GM12878 (cell line): ENCODE measurements around the gene GPR152. TPM values are rescaled to one million over a fixed set of nuclear protein-coding genes. Genes with fewer than 3 reads are reported as not detected.

Experiments used
- ATAC-seq: fragments of 200-7000 bp; cut with Tn5 transposase; 3 replicates; pipeline ENCODE4 v1.9.1; 2020; ENCODE audit warnings: mild to moderate bottlenecking, moderate library complexity
- BruUV-seq: library from RNA; stranded (reverse); fragments of 400-500 nt; replicated peaks from 2 replicates; lab custom pipeline; 2021; lab: Mats Ljungman, UMichigan
- CTCF ChIA-PET: fragments of 300-600 bp; sonication (Branson Sonifier 250); formaldehyde crosslinking; extraction: SDS; loops from one replicate; lab custom pipeline; 2021; ENCODE audit warnings: inconsistent platforms; lab: Yijun Ruan, JAX
- POLR2A ChIA-PET: fragments of 350-600 bp; formaldehyde crosslinking; extraction: SDS; loops from one replicate; lab custom pipeline; 2021; ENCODE audit warnings: inconsistent platforms; lab: Charles Lee
- RAD21 ChIA-PET: fragments of 300-600 bp; sonication (Branson Sonifier 250); formaldehyde crosslinking; loops from one replicate; lab custom pipeline; 2023; ENCODE audit warnings: antibody characterized with exemption; ENCODE audit not compliant: unreplicated experiment; lab: Charles Lee
- SMC1A ChIA-PET: fragments of 300-600 bp; sonication (Branson Sonifier 250); formaldehyde crosslinking; loops from one replicate; lab custom pipeline; 2023; ENCODE audit not compliant: unreplicated experiment, uncharacterized antibody; lab: Charles Lee
- DNase-seq: peaks from one replicate; pipeline ENCODE4 v3.0.0-alpha.2; 2011; ENCODE audit warnings: low read depth, low spot score
- FAIRE-seq: peaks from 3 replicates; lab custom pipeline; 2011; peaks lifted over from hg19 to GRCh38; lab: Jason Lieb, UNC
- H2AFZ ChIP-seq: 2 replicates; pipeline ENCODE4 v1.6.0; 2011; ENCODE audit warnings: low read depth, low read length, control low read depth; ENCODE audit not compliant: control insufficient read depth
- H3K27ac ChIP-seq: 2 replicates; pipeline ENCODE4 v1.5.1; 2011; ENCODE audit warnings: control low read depth; ENCODE audit not compliant: control insufficient read depth, insufficient read depth
- H3K27me3 ChIP-seq, 2 experiments: replicated peaks in 1 of 2; 2 replicates each; pipeline versions ENCODE4 v1.6.0 to v1.6.1; 2011; ENCODE audit warnings: low read length in 1 of 2; ENCODE audit not compliant: control insufficient read depth in 2 of 2, insufficient read depth in 2 of 2
- H3K36me3 ChIP-seq, 2 experiments: 2 replicates each; pipeline ENCODE4 v1.5.1; 2011; ENCODE audit warnings: low read length in 1 of 2; ENCODE audit not compliant: control insufficient read depth in 2 of 2, insufficient read depth in 2 of 2
- H3K4me1 ChIP-seq: 2 replicates; pipeline ENCODE4 v1.6.1; 2011; ENCODE audit warnings: mild to moderate bottlenecking, low read length, moderate library complexity, mixed read lengths; ENCODE audit not compliant: control insufficient read depth, insufficient read depth
- H3K4me2 ChIP-seq: 2 replicates; pipeline ENCODE4 v1.6.0; 2011; ENCODE audit warnings: control low read depth; ENCODE audit not compliant: control insufficient read depth, insufficient read depth
- H3K4me3 ChIP-seq: fragments of 200-600 bp; sonication (generic); 2 replicates; pipeline ENCODE4 v1.5.1; 2016
- H3K79me2 ChIP-seq: 2 replicates; pipeline ENCODE4 v1.6.0; 2011; ENCODE audit warnings: low read length; ENCODE audit not compliant: control insufficient read depth, insufficient read depth
- H3K9ac ChIP-seq: 2 replicates; pipeline ENCODE4 v1.8.0; 2011; ENCODE audit warnings: low read length, control low read depth, mixed read lengths; ENCODE audit not compliant: control insufficient read depth, insufficient read depth
- H3K9me3 ChIP-seq: replicated peaks from 3 replicates; pipeline ENCODE4 v1.5.1; 2011; ENCODE audit warnings: mild to moderate bottlenecking, low read length; ENCODE audit not compliant: control insufficient read depth, insufficient read depth
- H4K20me1 ChIP-seq: 2 replicates; pipeline ENCODE4 v1.6.0; 2011; ENCODE audit not compliant: control insufficient read depth, insufficient read depth
- ATF7 ChIP-seq: fragments of 450-650 bp; IDR thresholded peaks from 2 replicates; pipeline ENCODE4 v1.6.1; 2016; ENCODE audit warnings: low read depth, mild to moderate bottlenecking
- BRCA1 ChIP-seq: IDR thresholded peaks from 2 replicates; pipeline ENCODE4 v1.6.1; 2011; ENCODE audit warnings: low read depth, low read length, improper control_type of control experiment
- CBFB ChIP-seq: IDR thresholded peaks from 2 replicates; pipeline ENCODE4 v1.6.1; 2016; ENCODE audit warnings: antibody characterized with exemption, low read depth
- HCFC1 ChIP-seq: fragments of 150-350 bp; IDR thresholded peaks from 2 replicates; pipeline ENCODE4 v1.6.1; 2014; ENCODE audit warnings: low read length
- HDAC6 ChIP-seq: fragments of 200-600 bp; sonication (generic); IDR thresholded peaks from one replicate; pipeline ENCODE4 v1.8.0; 2017; ENCODE audit warnings: antibody characterized with exemption; ENCODE audit not compliant: unreplicated experiment
- MAX ChIP-seq: IDR thresholded peaks from 2 replicates; pipeline ENCODE4 v1.6.1; 2012; ENCODE audit warnings: low read depth, low read length, improper control_type of control experiment
- NBN ChIP-seq: fragments of 450-650 bp; IDR thresholded peaks from 2 replicates; pipeline ENCODE4 v1.6.1; 2016
- NR2C1 ChIP-seq: fragments of 450-650 bp; IDR thresholded peaks from 2 replicates; pipeline ENCODE4 v1.6.1; 2017; ENCODE audit warnings: antibody characterized with exemption, mild to moderate bottlenecking, moderate library complexity
- ZBTB4 ChIP-seq: fragments of 450-650 bp; formaldehyde crosslinking; IDR thresholded peaks from 2 replicates; pipeline ENCODE4 v1.4.0; 2022; ENCODE audit warnings: mild to moderate bottlenecking, moderate library complexity
- WGBS: methylation state at CpG from one replicate; pipeline ENCODE4 v1.1.6; 2016; ENCODE audit warnings: low lambda C conversion rate; ENCODE audit not compliant: insufficient replicate concordance, insufficient coverage; ENCODE audit errors: missing lambda C conversion rate; 5-methylcytosine and 5-hydroxymethylcytosine counted together
- in situ Hi-C: fragments of 300-500 bp; cut with MboI; formaldehyde crosslinking; loops from 9 replicates; pipeline ENCODE4 v1.14.3; 2018; ENCODE audit warnings: mixed read lengths
- intact Hi-C: fragments of 100-400 bp; cut with micrococcal nuclease; formaldehyde crosslinking; loops from one replicate; pipeline ENCODE4 v1.14.2; 2022; ENCODE audit not compliant: unreplicated experiment
- polyA plus RNA-seq, 11 experiments: library from polyadenylated mRNA; depleted of rRNA in 4 of 11; unstranded in 6 of 11; stranded (reverse) in 5 of 11; fragments of >200 nt; fragmentation: Nextera tagmentation in 4 of 11; fragmentation: Illumina TruSeq in 1 of 11; extraction: Ambion mirVana in 4 of 11; extraction: Trizol in 1 of 11; gene quantifications; 1 replicate in 1 of 11; 2 replicates in 10 of 11; pipeline versions ENCODE4 v1.2.1 to v1.2.3, GENCODE V29; 2011 to 2016; ENCODE audit warnings: inconsistent platforms in 2 of 11, missing spikeins in 2 of 11, low read depth in 1 of 11
- total RNA-seq, 4 experiments: library from RNA; depleted of rRNA in 3 of 4; stranded (reverse); fragments of >200 nt in 3 of 4; fragmentation: Illumina TruSeq in 1 of 4; extraction: Trizol in 1 of 4; gene quantifications; 2 replicates each; pipeline versions ENCODE4 v1.2.1 to v1.2.3, GENCODE V29; 2013 to 2021
- TF ChIP-seq, protein P1 (sequence below): fragments of 450-650 bp; IDR thresholded peaks from 2 replicates; pipeline ENCODE4 v1.6.1; 2017; ENCODE audit warnings: mild to moderate bottlenecking
- TF ChIP-seq, protein P2 (sequence below): fragments of 450-650 bp; IDR thresholded peaks from 2 replicates; pipeline ENCODE4 v1.6.1; 2017; ENCODE audit warnings: mild to moderate bottlenecking, moderate library complexity

Gene GPR152
- total and polyA plus RNA-seq, 10 of the 15 experiments (the other 5 are each of a cell fraction or from before 2014, with no cell fraction given), result not detected

GRCh38 chr11:67428052-67429001, 24.2 kb downstream of the GPR152 start, which contains the start of gene RPS6KB2:
Gene RPS6KB2, plus strand, starts transcription at chr11:67428494. Its CDS starts 52 bp downstream, at chr11:67428546.
- Histone ChIP-seq H3K4me2 (peak within 1 kb of the TSS; percentile 81), H3K27ac (peak within 1 kb of the TSS; percentile 69), H3K27me3 (no peaks in the 10 kb centered on the region), H3K79me2 (peaks cover 18% of the 10 kb centered on the region), H4K20me1 (no peaks in the 10 kb centered on the region), H3K4me1 (no peaks in the 10 kb centered on the region; the same call in 1 of the 2 replicates), H3K4me3 (peak within 1 kb of the TSS; percentile 100), H3K9me3 (no peaks in the 10 kb centered on the region), H3K9ac (peak within 1 kb of the TSS; percentile 93), H3K36me3 (peaks cover 0 to 2% of the 10 kb centered on the region in 2 experiments; a peak in 3 of 4 replicates), H2AFZ (peak within 1 kb of the TSS; percentile 98)
- RAD21 ChIA-PET, result interaction anchor here (0.8 to 2.1 kb wide), 10 partner anchors 9 to 83 kb away, joined by 3 to 8 read pairs (median 4); partner anchors contain the start of genes CORO1B, PITPNM1, PTPRCAP and TBC1D10C
- intact Hi-C loops (no loop called here), in situ Hi-C loops (no loop called here)
- ATAC-seq, result peak; percentile 85
- CTCF ChIA-PET, result interaction anchor here (1.0 to 1.7 kb wide), 6 partner anchors 8 to 200 kb away, joined by 3 to 4 read pairs (median 3); partner anchors contain the start of genes PPP1CA and PTPRCAP
- FAIRE-seq, result peak; percentile 100
- SMC1A ChIA-PET, result interaction anchor here (1.0 to 2.3 kb wide), 4 partner anchors 10 to 29 kb away, joined by 3 to 10 read pairs (median 8); partner anchors contain the start of genes PPP1CA, PTPRCAP and TBC1D10C
- BruUV-seq, result no TSS peak
- 1% methylated on average over 68 of the region's 68 CpGs for WGBS
- DNase-seq, result peak; percentile 95
- POLR2A ChIA-PET, result interaction anchor here (0.6 to 4.4 kb wide), 17 partner anchors 10 to 75 kb away, joined by 3 to 28 read pairs (median 4); partner anchors contain the start of genes AIP, PPP1CA, PTPRCAP and TBC1D10C
- TF ChIP-seq, protein P1, sequence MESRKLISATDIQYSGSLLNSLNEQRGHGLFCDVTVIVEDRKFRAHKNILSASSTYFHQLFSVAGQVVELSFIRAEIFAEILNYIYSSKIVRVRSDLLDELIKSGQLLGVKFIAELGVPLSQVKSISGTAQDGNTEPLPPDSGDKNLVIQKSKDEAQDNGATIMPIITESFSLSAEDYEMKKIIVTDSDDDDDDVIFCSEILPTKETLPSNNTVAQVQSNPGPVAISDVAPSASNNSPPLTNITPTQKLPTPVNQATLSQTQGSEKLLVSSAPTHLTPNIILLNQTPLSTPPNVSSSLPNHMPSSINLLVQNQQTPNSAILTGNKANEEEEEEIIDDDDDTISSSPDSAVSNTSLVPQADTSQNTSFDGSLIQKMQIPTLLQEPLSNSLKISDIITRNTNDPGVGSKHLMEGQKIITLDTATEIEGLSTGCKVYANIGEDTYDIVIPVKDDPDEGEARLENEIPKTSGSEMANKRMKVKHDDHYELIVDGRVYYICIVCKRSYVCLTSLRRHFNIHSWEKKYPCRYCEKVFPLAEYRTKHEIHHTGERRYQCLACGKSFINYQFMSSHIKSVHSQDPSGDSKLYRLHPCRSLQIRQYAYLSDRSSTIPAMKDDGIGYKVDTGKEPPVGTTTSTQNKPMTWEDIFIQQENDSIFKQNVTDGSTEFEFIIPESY, result 0 out of 2 replicates have a peak, but pooled peaks have one; percentile 18
- TF ChIP-seq NBN, result peak; percentile 99
- no peak for TF ChIP-seq ZBTB4 (CRISPR knock-in tag)
- TF ChIP-seq BRCA1, result 0 out of 2 replicates have a peak, but pooled peaks have one; percentile 26
- TF ChIP-seq MAX, result peak; percentile 72
- TF ChIP-seq HDAC6, result no peak
- TF ChIP-seq CBFB, result no peak
- TF ChIP-seq ATF7, result peak; percentile 55; the same call in 1 of the 2 replicates
- peak; percentile 97 for TF ChIP-seq HCFC1
- TF ChIP-seq NR2C1, result peak; percentile 70
- TF ChIP-seq, protein P2, sequence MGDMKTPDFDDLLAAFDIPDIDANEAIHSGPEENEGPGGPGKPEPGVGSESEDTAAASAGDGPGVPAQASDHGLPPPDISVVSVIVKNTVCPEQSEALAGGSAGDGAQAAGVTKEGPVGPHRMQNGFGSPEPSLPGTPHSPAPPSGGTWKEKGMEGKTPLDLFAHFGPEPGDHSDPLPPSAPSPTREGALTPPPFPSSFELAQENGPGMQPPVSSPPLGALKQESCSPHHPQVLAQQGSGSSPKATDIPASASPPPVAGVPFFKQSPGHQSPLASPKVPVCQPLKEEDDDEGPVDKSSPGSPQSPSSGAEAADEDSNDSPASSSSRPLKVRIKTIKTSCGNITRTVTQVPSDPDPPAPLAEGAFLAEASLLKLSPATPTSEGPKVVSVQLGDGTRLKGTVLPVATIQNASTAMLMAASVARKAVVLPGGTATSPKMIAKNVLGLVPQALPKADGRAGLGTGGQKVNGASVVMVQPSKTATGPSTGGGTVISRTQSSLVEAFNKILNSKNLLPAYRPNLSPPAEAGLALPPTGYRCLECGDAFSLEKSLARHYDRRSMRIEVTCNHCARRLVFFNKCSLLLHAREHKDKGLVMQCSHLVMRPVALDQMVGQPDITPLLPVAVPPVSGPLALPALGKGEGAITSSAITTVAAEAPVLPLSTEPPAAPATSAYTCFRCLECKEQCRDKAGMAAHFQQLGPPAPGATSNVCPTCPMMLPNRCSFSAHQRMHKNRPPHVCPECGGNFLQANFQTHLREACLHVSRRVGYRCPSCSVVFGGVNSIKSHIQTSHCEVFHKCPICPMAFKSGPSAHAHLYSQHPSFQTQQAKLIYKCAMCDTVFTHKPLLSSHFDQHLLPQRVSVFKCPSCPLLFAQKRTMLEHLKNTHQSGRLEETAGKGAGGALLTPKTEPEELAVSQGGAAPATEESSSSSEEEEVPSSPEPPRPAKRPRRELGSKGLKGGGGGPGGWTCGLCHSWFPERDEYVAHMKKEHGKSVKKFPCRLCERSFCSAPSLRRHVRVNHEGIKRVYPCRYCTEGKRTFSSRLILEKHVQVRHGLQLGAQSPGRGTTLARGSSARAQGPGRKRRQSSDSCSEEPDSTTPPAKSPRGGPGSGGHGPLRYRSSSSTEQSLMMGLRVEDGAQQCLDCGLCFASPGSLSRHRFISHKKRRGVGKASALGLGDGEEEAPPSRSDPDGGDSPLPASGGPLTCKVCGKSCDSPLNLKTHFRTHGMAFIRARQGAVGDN, result no peak
